CD8-positive, alpha-beta memory T cell (primary cell): ENCODE data around the gene FXYD4. TPM values are rescaled to one million over a fixed set of nuclear protein-coding genes. Genes with fewer than 3 reads are reported as not detected.
"Not testable (repeated sequence)": the region's sequence is repeated elsewhere in the genome, so short reads cannot be mapped to it uniquely, and the experiment has no call there.

Experiments
- CTCF ChIA-PET: fragments of 350-600 bp; sonication (Branson Sonifier 250); formaldehyde crosslinking; loops from one replicate; lab custom pipeline; 2021; ENCODE audit warnings: antibody characterized with exemption; lab: Charles Lee
- POLR2A ChIA-PET: fragments of 350-600 bp; sonication (Branson Sonifier 250); formaldehyde crosslinking; loops from one replicate; lab custom pipeline; 2021; ENCODE audit warnings: antibody characterized with exemption; lab: Charles Lee
- DNase-seq, 5 donors: peaks; one replicate each; pipeline versions ENCODE4 v3.0.0 to v3.0.0-alpha.2; 2020 to 2022; ENCODE audit warnings: mixed read lengths in 1 of 5
- H3K27ac ChIP-seq: one replicate; pipeline ENCODE4 v1.7.0; 2013; ENCODE audit warnings: low read depth, mild to moderate bottlenecking, low read length, moderate library complexity
- H3K27me3 ChIP-seq: 2 replicates; pipeline ENCODE4 v1.7.0; 2013; ENCODE audit warnings: low read length, mild to moderate bottlenecking; ENCODE audit not compliant: insufficient read depth, poor library complexity, severe bottlenecking
- H3K36me3 ChIP-seq: 2 replicates; pipeline ENCODE4 v1.7.0; 2013; ENCODE audit warnings: mild to moderate bottlenecking, low read length, moderate library complexity; ENCODE audit not compliant: insufficient read depth
- H3K4me1 ChIP-seq: 2 replicates; pipeline ENCODE4 v1.7.0; 2013; ENCODE audit warnings: mild to moderate bottlenecking, low read length, moderate library complexity; ENCODE audit not compliant: insufficient read depth
- H3K4me3 ChIP-seq: 2 replicates; pipeline ENCODE4 v1.7.0; 2013; ENCODE audit warnings: mild to moderate bottlenecking, low read length
- H3K9me3 ChIP-seq: 2 replicates; pipeline ENCODE4 v1.7.0; 2013; ENCODE audit warnings: mild to moderate bottlenecking, low read length
- H3K27ac Mint-ChIP-seq, 8 donors: one replicate each; pipeline ENCODE4 v1.8.0; 2020 to 2021; ENCODE audit warnings: mixed read lengths in 8 of 8, mild to moderate bottlenecking in 6 of 8, inconsistent platforms in 3 of 8, moderate library complexity in 3 of 8
- H3K27me3 Mint-ChIP-seq, 2 donors: one replicate each; pipeline ENCODE4 v1.8.0; 2020 to 2021; ENCODE audit warnings: mixed read lengths in 2 of 2, mild to moderate bottlenecking in 1 of 2, moderate library complexity in 1 of 2
- H3K36me3 Mint-ChIP-seq, 3 donors: one replicate each; pipeline ENCODE4 v1.8.0; 2020 to 2021; ENCODE audit warnings: mixed read lengths in 3 of 3, inconsistent platforms in 1 of 3, mild to moderate bottlenecking in 1 of 3
- H3K4me1 Mint-ChIP-seq, 3 donors: one replicate each; pipeline ENCODE4 v1.8.0; 2020 to 2021; ENCODE audit warnings: mixed read lengths in 3 of 3, inconsistent platforms in 1 of 3, mild to moderate bottlenecking in 1 of 3
- H3K4me3 Mint-ChIP-seq, 7 donors: one replicate each; pipeline ENCODE4 v1.8.0; 2020 to 2021; ENCODE audit warnings: mixed read lengths in 7 of 7, mild to moderate bottlenecking in 6 of 7, moderate library complexity in 4 of 7, inconsistent platforms in 2 of 7
- H3K9me3 Mint-ChIP-seq, 5 donors: one replicate each; pipeline ENCODE4 v1.8.0; 2020 to 2022; ENCODE audit warnings: mixed read lengths in 5 of 5, mild to moderate bottlenecking in 3 of 5, moderate library complexity in 2 of 5, inconsistent platforms in 1 of 5
- polyA plus RNA-seq: library from polyadenylated mRNA; unstranded; fragments of 300-500 nt; fragmentation: Illumina TruSeq; gene quantifications from one replicate; pipeline ENCODE4 v1.2.3, GENCODE V29; 2021
- total RNA-seq, 2 experiments: library from RNA; stranded (reverse); gene quantifications; one replicate each; pipeline ENCODE4 v1.2.3, GENCODE V29; 2021

FXYD4 gene
- total and polyA plus RNA-seq, 3 experiments from 2014 or later = not detected

DNA sequence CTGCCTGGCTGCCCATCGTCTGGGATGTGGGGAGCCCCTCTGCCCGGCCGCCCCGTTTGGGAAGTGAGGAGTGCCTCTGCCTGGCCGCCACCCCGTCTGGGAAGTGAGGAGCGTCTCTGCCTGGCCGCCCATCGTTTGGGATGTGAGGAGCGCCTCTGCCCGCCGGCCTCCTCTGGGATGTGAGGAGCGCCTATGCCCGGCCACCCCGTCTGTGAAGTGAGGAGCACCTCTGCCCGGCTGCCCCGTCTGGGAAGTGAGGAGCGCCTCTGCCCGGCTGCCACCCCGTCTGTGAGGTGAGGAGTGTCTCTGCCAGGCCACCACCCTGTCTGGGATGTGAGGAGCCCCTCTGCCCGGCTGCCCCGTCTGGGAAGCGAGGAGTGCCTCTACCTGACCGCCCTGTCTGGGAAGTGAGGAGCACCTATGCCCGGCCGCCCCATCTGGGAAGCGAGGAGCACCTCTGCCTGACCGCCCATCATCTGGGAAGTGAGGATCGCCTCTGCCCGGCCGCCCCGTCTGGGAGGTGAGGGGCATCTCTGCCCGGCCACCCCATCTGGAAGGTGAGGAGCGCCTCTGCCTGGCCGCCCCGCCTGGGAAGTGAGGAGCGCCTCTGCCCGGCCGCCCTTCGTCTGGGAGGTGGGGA, 42.1 kb upstream of the FXYD4 start:
- DNase-seq = peak in 1 of 5 donors; percentile 37
- CTCF ChIA-PET, H3K4me3 ChIP-seq, H3K27ac Mint-ChIP-seq, H3K27me3 Mint-ChIP-seq, H3K27ac ChIP-seq, POLR2A ChIA-PET, H3K9me3 Mint-ChIP-seq, H3K36me3 ChIP-seq, H3K27me3 ChIP-seq, H3K9me3 ChIP-seq, H3K36me3 Mint-ChIP-seq, H3K4me3 Mint-ChIP-seq: not testable (repeated sequence)
- H3K4me1 ChIP-seq = peaks cover 18% of the 10 kb centered on the region
- H3K4me1 Mint-ChIP-seq = peaks cover 16 to 23% (median 22%) of the 10 kb centered on the region in 3 donors

DNA sequence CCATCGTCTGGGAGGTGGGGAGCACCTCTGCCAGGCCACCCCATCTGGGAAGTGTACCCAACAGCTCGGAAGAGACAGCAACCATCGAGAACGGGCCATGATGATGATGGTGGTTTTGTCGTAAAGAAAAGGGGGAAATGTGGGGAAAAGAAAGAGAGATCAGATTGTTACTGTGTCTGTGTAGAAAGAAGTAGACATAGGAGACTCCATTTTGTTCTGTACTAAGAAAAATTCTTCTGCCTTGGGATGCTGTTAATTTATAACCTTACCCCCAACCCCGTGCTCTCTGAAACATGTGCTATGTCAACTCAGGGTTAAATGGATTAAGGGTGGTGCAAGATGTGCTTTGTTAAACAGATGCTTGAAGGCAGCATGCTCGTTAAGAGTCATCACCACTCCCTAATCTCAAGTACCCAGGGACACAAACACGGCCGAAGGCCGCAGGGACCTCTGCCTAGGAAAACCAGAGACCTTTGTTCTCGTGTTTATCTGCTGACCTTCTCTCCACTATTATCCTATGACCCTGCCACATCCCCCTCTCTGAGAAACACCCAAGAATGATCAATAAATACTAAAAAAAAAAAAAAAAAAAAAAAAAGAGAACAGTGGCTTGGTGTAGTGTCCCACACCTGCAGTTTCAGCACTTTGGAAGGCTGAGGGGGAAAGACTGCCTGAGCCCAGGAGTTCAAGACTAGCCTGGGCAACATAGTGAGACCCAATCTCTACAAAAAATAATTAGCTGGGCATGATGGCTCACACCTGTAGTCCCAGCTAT, 41.2 kb upstream of the FXYD4 start:
- H3K27me3 ChIP-seq, H3K9me3 ChIP-seq, H3K36me3 Mint-ChIP-seq, H3K4me3 Mint-ChIP-seq, H3K27ac ChIP-seq, H3K9me3 Mint-ChIP-seq, H3K27me3 Mint-ChIP-seq, H3K36me3 ChIP-seq, DNase-seq, H3K4me3 ChIP-seq: not testable (repeated sequence)
- H3K27ac Mint-ChIP-seq = peak overlapping the region in 1 of 8 donors; percentile 50
- ChIA-PET POLR2A (interaction anchor here (0.6 kb wide), 1 partner anchor 79 kb away, joined by 3 read pairs; the partner anchor contains the start of gene HNRNPF), CTCF (interaction anchor here (0.7 kb wide), 1 partner anchor 9 kb away, joined by 3 read pairs; no protein-coding TSS in a partner anchor)
- peaks cover 18% of the 10 kb centered on the region for H3K4me1 ChIP-seq
- peaks cover 16 to 23% (median 22%) of the 10 kb centered on the region in 3 donors for H3K4me1 Mint-ChIP-seq

DNA sequence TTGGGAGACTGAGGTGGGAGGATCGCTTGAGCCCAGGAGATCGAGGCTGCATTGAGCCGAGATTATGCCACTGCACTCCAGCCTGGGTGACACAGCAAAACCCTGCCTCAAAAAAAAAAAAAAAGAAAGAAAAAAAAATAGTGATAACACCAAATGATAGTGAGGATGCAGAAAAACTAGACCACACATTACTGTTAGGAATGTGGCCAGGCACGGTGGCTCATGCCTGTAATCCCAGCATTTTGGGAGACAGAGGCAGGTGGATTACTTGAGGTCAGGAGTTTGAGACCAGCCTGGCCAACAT, 40.7 kb upstream of the FXYD4 start:
- not testable (repeated sequence) for H3K27ac Mint-ChIP-seq, H3K9me3 ChIP-seq, H3K4me3 ChIP-seq, H3K9me3 Mint-ChIP-seq, H3K27ac ChIP-seq, H3K36me3 Mint-ChIP-seq, DNase-seq, H3K27me3 Mint-ChIP-seq, H3K36me3 ChIP-seq, H3K27me3 ChIP-seq, H3K4me3 Mint-ChIP-seq
- ChIA-PET POLR2A (interaction anchor here (0.6 kb wide), 1 partner anchor 78 kb away, joined by 3 read pairs; the partner anchor contains the start of gene HNRNPF), CTCF (interaction anchor here (0.7 kb wide), 1 partner anchor 9 kb away, joined by 3 read pairs; no protein-coding TSS in a partner anchor)
- H3K4me1 ChIP-seq = peaks cover 18% of the 10 kb centered on the region
- H3K4me1 Mint-ChIP-seq = peaks cover 16 to 23% (median 22%) of the 10 kb centered on the region in 3 donors

DNA sequence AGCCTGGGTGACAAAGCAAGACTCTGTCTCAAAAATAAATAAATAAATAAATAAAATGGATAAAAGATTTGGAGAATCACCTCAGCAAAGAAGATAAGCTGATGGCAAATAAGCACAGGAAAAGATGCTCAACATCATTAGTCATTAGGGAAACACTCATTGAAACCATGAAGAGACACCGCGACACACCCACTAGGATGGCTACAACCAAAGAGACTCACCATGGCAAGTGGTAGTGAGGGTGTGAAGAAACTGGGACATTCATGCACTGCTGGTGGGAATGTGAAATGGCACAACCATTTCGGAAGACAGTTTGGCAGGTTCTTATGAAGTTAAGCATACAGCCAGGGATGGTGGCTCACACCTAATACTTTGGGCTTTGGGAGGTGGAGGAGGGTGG, 37.8 kb upstream of the FXYD4 start:
- DNase-seq = no peak
- no peaks in the 10 kb centered on the region for H3K36me3 Mint-ChIP-seq
- H3K36me3 ChIP-seq = no peaks in the 10 kb centered on the region
- peaks cover 3 to 5% of the 10 kb centered on the region in 2 donors for H3K27me3 Mint-ChIP-seq
- CTCF ChIA-PET = interaction anchor here (1.3 kb wide), 1 partner anchor 41 kb away, joined by 5 read pairs; no protein-coding TSS in a partner anchor
- POLR2A ChIA-PET = no interaction called here
- peak overlapping the region in 2 of 8 donors; percentile 19 to 21 for H3K27ac Mint-ChIP-seq
- H3K27ac ChIP-seq = no peak overlapping the region
- H3K27me3 ChIP-seq = no peaks in the 10 kb centered on the region
- no peak overlapping the region for H3K4me3 ChIP-seq
- H3K4me1 ChIP-seq = peaks cover 18% of the 10 kb centered on the region
- peak overlapping the region in 1 of 7 donors; percentile 20 for H3K4me3 Mint-ChIP-seq
- H3K4me1 Mint-ChIP-seq = peaks cover 16 to 27% (median 23%) of the 10 kb centered on the region in 3 donors
- no peaks in the 10 kb centered on the region for H3K9me3 Mint-ChIP-seq
- H3K9me3 ChIP-seq = no peaks in the 10 kb centered on the region

DNA sequence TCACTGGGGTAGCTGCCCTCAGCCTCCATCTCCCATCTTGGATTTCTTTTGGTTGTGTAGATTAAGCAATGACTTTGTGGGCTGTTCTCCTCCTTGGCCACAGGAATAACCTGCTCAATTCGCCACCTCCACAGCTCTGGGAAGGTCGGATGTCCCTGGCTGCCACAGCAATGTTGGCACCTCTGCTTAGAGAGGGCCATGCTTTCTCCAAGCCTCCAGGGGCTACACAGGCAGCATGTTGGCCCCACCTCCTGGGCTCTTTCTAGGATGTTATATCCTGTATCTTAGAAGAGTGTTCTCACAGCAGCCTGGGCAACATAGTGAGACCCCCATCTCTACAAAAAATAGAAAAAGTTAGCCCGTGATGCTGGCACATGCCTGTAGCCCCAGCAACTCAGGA, 35.4 kb upstream of the FXYD4 start:
- peaks cover 22 to 34% (median 32%) of the 10 kb centered on the region in 3 donors for H3K4me1 Mint-ChIP-seq
- H3K4me1 ChIP-seq = peaks cover 18% of the 10 kb centered on the region
- H3K4me3 Mint-ChIP-seq = no peak overlapping the region
- peak overlapping the region in 1 of 8 donors; percentile 12 for H3K27ac Mint-ChIP-seq
- no peak overlapping the region for H3K4me3 ChIP-seq
- DNase-seq = no peak
- no peaks in the 10 kb centered on the region for H3K9me3 ChIP-seq
- POLR2A ChIA-PET = interaction anchor here (0.6 kb wide), 1 partner anchor 41 kb away, joined by 6 read pairs; no protein-coding TSS in a partner anchor
- H3K36me3 ChIP-seq = no peaks in the 10 kb centered on the region
- H3K27me3 ChIP-seq = no peaks in the 10 kb centered on the region
- no peaks in the 10 kb centered on the region for H3K9me3 Mint-ChIP-seq
- CTCF ChIA-PET = no interaction called here
- peaks cover 8 to 21% of the 10 kb centered on the region in 2 donors for H3K27me3 Mint-ChIP-seq
- H3K36me3 Mint-ChIP-seq = no peaks in the 10 kb centered on the region
- no peak overlapping the region for H3K27ac ChIP-seq

DNA sequence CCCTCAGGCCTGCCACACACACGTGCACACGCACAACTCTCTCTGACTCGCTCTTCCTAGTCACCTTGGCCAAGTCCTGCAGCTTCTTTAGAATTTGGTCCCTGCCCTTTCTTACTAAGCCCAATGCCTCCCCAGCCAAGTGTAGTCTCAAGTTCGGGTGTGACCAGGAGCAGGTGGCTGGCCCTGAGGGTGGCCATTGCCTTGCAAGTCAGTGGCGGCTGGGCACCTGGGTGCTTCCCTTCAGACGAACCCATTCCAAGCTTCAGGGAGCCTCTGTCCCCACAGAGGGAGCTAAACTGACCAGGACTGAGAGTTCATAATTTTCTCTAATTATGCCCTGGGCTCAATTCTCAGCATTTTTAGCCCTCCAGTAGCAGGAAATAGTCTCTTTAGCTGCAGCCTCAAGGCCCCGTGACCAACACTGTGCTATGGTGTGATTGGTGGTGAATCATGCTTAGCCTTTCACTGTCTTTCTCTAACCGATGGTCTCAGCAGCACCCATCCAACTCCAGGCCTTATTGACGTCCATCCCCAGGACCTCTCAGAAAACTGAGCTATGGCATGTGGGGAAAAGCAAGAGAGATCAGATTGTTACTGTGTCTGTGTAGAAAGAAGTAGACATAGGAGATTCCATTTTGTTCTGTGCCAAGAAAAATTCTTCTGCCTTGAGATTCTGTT, 34.7 kb upstream of the FXYD4 start:
- Mint-ChIP-seq H3K27me3 (peaks cover 9 to 21% of the 10 kb centered on the region in 2 donors), H3K36me3 (no peaks in the 10 kb centered on the region), H3K27ac (peak overlapping the region in 1 of 8 donors; percentile 66), H3K9me3 (no peaks in the 10 kb centered on the region), H3K4me1 (peaks cover 19 to 29% (median 27%) of the 10 kb centered on the region in 3 donors), H3K4me3 (no peak overlapping the region)
- no peak for DNase-seq
- Histone ChIP-seq H3K36me3 (no peaks in the 10 kb centered on the region), H3K27ac (no peak overlapping the region), H3K9me3 (no peaks in the 10 kb centered on the region), H3K4me1 (peaks cover 13% of the 10 kb centered on the region), H3K27me3 (no peaks in the 10 kb centered on the region), H3K4me3 (no peak overlapping the region)
- ChIA-PET CTCF (no interaction called here), POLR2A (interaction anchor here (0.6 kb wide), 1 partner anchor 42 kb away, joined by 6 read pairs; no protein-coding TSS in a partner anchor)

DNA sequence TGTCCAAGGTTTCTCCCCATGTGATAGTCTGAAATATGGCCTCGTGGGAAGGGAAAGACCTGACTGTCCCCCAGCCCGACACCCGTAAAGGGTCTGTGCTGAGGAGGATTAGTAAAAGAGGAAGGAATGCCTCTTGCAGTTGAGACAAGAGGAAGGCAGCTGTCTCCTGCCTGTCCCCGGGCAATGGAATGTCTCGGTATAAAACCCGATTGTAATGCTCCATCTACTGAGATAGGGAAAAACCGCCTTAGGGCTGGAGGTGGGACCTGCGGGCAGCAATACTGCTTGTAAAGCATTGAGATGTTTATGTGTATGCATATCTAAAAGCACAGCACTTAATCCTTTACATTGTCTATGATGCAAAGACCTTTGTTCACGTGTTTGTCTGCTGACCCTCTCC, 33.9 kb upstream of the FXYD4 start:
- CTCF ChIA-PET, H3K9me3 Mint-ChIP-seq, H3K36me3 Mint-ChIP-seq, H3K27ac ChIP-seq, H3K9me3 ChIP-seq, H3K4me3 Mint-ChIP-seq, H3K36me3 ChIP-seq, H3K4me1 ChIP-seq, DNase-seq, H3K27me3 ChIP-seq, H3K4me3 ChIP-seq, POLR2A ChIA-PET: not testable (repeated sequence)
- H3K4me1 Mint-ChIP-seq = peaks cover 12 to 22% (median 20%) of the 10 kb centered on the region in 3 donors
- H3K27me3 Mint-ChIP-seq = peaks cover 9 to 21% of the 10 kb centered on the region in 2 donors
- peak overlapping the region in 1 of 8 donors; percentile 5 for H3K27ac Mint-ChIP-seq
